Sciatic nerve (tissue), 2 donors: Measurements from ENCODE around the gene CD19. TPM values are rescaled to one million over a fixed set of nuclear protein-coding genes. Genes with fewer than 3 reads are reported as not detected.
"Not testable (repeated sequence)": the region's sequence is repeated elsewhere in the genome, so short reads cannot be mapped to it uniquely, and the experiment has no call there.

Experiments
- ATAC-seq: fragments of 200-7000 bp; cut with Tn5 transposase; one replicate; pipeline ENCODE4 v1.9.1; 2020; ENCODE audit warnings: mild to moderate bottlenecking, moderate library complexity
- DNase-seq: peaks from one replicate; pipeline ENCODE4 v3.0.0-alpha.2; 2020; ENCODE audit warnings: low spot score
- intact Hi-C: fragments of 100-400 bp; cut with DNase I; formaldehyde crosslinking; loops from one replicate; pipeline ENCODE4 v1.14.2; 2022
- total RNA-seq: library from RNA; stranded (reverse); fragmentation: NEBNext Ultra II Directional; extraction: Animal tissue kit (Norgen Biotek cat#: 25700); gene quantifications from one replicate; pipeline ENCODE4 v1.2.1, GENCODE V29; 2021
- donor health status: DM: no; HTN: no; CAD: no.
- donor health status: DM: no; HTN: no; CAD: no.

The CD19 gene
- 1.4 TPM for total RNA-seq

DNA sequence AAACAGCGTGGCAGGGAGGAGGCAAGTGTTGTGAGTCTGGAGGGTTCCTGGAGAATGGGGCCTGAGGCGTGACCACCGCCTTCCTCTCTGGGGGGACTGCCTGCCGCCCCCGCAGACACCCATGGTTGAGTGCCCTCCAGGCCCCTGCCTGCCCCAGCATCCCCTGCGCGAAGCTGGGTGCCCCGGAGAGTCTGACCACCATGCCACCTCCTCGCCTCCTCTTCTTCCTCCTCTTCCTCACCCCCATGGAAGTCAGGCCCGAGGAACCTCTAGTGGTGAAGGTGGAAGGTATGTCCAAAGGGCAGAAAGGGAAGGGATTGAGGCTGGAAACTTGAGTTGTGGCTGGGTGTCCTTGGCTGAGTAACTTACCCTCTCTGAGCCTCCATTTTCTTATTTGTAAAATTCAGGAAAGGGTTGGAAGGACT, at the start of gene CD19:
Gene CD19, plus strand, starts transcription at position 171 of the 425 bp plus-strand sequence. Its CDS starts 30 bp downstream, at position 201.
- no peak for DNase-seq
- ATAC-seq = no peak
- intact Hi-C loops = no loop called here

DNA sequence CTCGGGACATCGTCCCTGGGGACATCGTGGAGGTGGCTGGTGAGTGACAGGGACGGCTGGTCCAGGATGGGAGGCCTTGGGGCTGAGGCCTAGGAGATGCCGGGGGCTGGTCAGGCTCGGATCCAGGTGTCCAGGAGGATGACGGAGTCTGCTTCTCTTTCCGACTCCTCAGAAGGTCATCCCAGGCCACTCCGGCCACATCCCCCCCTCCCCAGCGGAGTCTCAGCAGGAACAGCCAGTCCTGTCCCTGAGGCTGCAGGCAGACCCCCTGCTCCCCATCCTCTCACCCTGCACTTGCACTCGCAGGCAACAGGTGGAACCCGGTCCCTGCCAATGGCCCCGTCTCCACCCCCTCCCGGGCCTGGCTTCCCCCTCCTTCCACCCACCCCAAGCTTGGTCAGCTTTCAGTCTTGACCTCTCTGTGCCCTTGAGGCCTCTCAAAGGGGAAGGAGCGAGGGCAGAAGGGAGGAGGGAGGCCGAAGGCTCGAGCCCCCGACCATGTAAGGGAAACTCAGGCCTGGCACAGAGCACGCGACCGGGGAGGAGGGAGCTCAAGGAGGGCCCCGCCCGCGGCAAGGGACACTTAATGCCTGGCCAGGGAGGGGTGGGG, 49.1 kb upstream of the CD19 start:
- intact Hi-C loops = no loop called here
- ATAC-seq (no peak), DNase-seq (no peak)

GRCh38 chr16:28883221-28883996, 48.4 kb upstream of the CD19 start:
- intact Hi-C loops = no loop called here
- ATAC-seq = no peak
- no peak for DNase-seq

GRCh38 chr16:28884045-28884444, 47.7 kb upstream of the CD19 start:
- intact Hi-C loops = no loop called here
- ATAC-seq = no peak

DNA sequence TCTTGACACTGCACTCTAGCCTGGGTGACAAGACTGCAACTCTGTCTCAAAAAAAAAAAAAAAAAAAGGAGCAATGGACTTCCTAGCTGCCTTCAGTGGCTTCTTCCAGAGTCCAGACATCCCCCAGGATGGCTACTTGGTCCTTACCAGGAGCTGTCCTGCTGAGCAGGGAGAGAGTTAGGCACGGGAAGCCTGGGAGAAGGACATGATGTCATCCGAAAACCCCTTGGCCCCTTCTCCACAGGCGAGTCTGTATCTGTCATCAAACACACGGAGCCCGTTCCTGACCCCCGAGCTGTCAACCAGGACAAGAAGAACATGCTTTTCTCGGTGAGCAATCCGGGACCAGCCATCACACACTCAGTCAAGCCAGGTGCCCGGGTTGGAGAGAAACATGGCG, 44.8 kb upstream of the CD19 start:
- intact Hi-C loops = no loop called here
- DNase-seq = no peak
- no peak for ATAC-seq

More at GRCh38 chr16:28884045-28884444, 47.7 kb upstream of the CD19 start:
- DNase-seq = no peak

DNA sequence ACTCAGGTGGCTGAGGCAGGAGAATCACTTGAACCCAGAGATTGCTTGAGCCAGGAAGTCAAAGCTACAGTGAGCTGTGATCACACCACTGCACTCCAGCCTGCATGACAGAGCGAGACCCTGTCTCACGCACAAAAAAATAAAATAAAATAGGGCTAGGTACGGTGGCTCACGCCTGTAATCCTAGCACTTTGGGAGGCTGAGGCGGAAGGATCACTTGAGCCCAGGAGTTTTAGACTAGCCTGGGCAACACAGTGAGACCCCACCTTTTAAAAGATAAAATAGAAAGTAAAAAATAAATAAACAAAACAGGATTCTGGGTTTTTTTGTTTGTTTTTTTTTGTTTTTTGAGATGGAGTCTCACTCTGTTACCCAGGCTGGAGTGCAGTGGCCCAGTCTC, 41.4 kb upstream of the CD19 start:
- DNase-seq, intact Hi-C loops, ATAC-seq: not testable (repeated sequence)

DNA sequence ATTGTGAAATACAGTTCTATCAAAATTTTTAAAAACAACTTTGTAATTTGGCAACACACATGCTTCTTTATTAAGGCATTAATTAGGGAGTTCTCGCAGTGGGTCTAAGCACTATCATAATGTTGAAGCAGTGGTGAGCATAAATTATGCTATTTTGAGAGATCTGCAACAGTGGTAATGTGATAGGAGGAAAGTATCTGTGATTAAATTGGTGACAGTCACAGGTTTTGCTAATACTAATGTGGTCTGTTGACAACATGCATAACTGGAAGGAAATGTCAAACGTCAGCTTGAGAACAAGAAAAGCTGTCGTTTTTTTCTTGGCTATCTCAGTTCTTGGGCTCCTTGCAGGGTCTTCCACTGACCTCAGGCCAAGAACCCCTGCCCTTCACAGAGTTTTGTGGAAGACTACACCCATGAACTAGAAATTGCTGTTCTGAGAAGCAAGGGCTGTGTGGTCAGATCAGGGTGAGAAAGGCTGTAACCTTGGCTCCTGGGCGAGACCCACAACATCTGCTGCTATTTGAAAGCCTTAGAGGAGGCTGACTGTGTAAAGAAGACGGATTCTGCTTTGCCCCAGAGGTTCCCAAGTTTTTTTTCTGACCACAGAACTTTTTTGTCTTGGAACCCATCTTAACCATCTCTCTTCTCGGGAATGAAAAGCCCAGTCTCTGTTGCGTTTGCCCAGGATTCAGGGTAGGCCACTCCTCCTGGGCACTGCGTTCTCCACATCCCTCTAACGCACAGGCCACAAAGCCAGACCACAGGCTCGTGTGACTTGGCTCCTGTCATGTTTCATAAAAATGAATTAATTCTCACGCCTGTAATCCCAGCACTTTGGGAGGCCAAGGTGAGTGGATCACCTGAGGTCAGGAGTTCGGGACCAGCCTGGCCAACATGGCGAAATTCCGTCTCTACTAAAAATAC, 39.5 kb upstream of the CD19 start:
- DNase-seq (no peak), ATAC-seq (peak; percentile 59)
- intact Hi-C loops = no loop called here

DNA sequence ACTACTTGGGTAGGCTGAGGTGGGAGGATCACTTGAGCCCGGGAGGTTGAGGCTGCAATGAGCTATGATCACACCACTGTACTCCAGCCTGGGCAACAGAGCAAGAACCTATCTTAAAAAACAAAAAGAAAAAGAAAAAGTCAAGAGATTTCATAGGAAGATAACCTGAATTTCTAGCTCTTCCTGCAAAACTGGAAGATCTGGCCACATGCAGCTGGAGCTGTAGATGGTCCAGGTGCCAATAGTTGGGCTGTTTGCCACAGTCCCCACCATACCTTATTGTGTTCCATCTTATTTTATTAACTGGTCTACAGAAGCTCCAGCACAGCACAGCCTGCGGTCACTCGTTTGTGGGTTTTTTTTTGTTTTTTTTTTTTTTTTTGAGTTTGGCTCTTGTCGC, 38.5 kb upstream of the CD19 start:
- DNase-seq = no peak
- intact Hi-C loops = no loop called here
- no peak for ATAC-seq

GRCh38 chr16:28895609-28896008, 36.2 kb upstream of the CD19 start:
- DNase-seq (no peak), ATAC-seq (no peak)
- intact Hi-C loops = no loop called here

DNA sequence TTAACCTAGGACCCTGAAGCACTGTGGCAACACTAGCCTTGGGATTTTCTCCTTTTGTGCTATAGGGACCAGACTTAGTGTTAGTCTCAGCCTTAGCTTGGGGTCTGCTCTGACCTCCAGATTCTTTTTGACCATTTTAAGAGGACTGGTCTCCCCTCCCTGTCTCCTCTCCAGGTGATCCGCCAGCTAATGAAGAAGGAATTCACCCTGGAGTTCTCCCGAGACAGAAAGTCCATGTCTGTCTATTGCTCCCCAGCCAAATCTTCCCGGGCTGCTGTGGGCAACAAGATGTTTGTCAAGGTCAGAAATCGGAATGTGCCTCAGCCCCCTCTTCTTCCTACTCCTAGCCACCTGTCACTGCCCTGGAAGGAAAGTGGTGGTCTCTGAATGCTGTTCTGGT, 33.9 kb upstream of the CD19 start:
- no peak for ATAC-seq
- no peak for DNase-seq
- intact Hi-C loops = no loop called here

DNA sequence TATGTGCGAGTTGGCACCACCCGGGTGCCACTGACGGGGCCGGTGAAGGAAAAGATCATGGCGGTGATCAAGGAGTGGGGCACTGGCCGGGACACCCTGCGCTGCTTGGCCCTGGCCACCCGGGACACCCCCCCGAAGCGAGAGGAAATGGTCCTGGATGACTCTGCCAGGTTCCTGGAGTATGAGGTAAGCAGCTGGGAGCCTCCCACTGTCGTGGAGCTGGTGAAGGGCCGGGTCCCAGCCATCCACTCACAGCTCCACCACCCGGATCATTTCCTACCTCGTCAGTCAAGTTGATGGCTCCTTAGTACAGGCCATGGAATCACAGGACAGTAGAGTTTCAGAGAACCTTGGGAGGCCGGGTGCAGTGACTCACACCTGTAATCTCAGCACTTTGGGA, 33.5 kb upstream of the CD19 start:
- intact Hi-C loops = no loop called here
- no peak for ATAC-seq
- no peak for DNase-seq

GRCh38 chr16:28898942-28899341, 32.8 kb upstream of the CD19 start:
- intact Hi-C loops = no loop called here
- no peak for DNase-seq
- no peak for ATAC-seq

DNA sequence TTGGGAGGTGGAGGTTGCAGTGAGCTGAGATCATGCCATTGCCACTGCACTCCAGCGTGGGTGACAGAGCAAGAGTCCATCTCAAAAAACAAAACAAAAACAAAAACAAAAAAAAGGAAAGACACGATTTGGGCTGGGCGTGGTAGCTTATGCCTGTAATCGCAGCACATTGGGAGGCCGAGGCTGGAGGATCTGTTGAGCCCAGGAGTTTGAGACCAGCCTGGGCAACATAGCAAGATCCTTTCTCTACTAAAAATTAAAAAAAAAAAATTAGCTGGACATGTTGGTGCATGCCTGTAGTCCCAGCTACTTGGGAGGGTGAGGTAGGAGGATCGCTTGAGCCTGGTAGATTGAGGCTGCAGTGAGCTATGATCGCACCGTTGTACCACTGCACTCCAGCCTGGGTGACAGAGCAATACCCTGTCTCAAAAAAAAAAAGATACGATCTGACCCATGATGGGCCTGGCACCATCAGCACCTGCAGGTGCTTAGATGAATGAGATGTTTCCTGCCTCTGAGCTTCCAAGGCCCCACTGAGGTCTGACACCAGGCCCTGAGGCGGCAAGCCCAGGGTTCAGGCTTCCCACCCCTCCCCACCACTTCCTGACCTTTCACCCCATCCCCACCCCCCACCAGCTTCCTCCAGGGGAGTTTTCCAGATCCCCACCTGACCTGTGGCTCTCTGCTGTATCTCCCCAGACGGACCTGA, 31.7 kb upstream of the CD19 start:
- DNase-seq (no peak), ATAC-seq (no peak)
- intact Hi-C loops = loop anchor here (5.0 kb wide), 1 partner anchor 348 kb away; the partner anchor contains the start of gene SGF29

GRCh38 chr16:28900601-28901000, 31.2 kb upstream of the CD19 start:
- ATAC-seq (no peak), DNase-seq (no peak)
- intact Hi-C loops = loop anchor here (5.0 kb wide), 1 partner anchor 348 kb away; the partner anchor contains the start of gene SGF29

DNA sequence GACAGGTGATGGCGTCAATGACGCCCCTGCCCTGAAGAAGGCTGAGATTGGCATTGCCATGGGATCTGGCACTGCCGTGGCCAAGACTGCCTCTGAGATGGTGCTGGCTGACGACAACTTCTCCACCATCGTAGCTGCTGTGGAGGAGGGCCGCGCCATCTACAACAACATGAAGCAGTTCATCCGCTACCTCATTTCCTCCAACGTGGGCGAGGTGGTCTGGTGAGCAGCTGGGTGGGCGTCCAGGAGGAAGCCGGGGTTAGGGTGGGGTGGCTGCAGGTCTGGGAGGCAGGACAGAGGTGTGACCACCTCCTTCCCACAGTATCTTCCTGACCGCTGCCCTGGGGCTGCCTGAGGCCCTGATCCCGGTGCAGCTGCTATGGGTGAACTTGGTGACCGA, 29.9 kb upstream of the CD19 start:
- DNase-seq = no peak

GRCh38 chr16:28902909-28903308, 28.9 kb upstream of the CD19 start:
- no peak for DNase-seq
- ATAC-seq = peak; percentile 13

More for the DNA sequence above, 29.9 kb upstream of the CD19 start:
- intact Hi-C loops = loop anchor here (5.0 kb wide), 1 partner anchor 350 kb away; the partner anchor contains the start of gene SGF29
- ATAC-seq = no peak

GRCh38 chr16:28903344-28904042, 28.3 kb upstream of the CD19 start:
- intact Hi-C loops = loop anchor here (5.0 kb wide), 1 partner anchor 351 kb away; the partner anchor contains the start of gene SGF29
- ATAC-seq (no peak), DNase-seq (no peak)

More at GRCh38 chr16:28902909-28903308, 28.9 kb upstream of the CD19 start:
- intact Hi-C loops = loop anchor here (5.0 kb wide), 1 partner anchor 351 kb away; the partner anchor contains the start of gene SGF29

- intact Hi-C loops = loop anchor here (5.0 kb wide), 1 partner anchor 352 kb away; the partner anchor contains the start of gene SGF29
- ATAC-seq = no peak
- no peak for DNase-seq
Measured at GRCh38 chr16:28904363-28904762, 27.4 kb upstream of the CD19 start.
